ENCODE results near the gene TMEM158.

The TMEM158 gene

DNA sequence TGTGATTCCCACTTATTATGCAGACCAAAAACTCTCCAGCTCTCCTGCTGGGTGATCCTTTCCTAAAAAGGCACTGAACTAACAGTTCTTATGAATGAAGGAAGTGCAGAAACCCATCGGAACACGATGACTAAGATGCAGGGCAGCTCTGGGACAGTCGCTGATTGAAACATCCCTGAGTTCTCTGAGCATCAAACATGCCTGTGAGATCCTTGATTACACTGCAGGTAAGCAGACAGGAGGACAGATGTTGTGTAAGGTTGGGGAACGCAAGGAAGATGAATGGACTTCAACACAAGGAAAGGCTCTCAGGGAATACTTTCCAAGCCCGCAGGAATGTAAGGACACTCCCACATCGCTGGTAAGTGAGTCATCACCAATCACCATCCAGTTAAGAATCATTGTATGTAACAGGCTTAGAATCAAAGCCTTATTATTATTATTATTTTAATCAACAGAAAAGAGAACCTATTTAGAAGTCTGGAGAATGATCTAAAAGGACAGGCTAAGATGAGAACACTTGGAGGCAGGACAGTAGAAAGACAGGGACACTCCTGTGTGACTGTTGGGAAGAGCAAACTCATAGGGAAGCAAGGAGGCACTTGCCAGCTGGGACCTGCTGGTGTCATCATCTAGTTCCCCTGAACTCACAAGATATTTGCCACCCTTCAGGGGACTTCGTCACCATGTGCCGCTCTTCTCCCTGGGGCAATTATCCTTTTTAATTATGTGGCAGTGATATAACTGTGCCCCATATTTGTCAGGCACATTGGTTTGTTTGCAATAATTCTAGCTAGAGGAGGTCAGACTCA is 26.0 kb downstream of the TMEM158 start:
- no peak for DNase-seq (ENCODE audit: low read depth in 2 of 2)

DNA sequence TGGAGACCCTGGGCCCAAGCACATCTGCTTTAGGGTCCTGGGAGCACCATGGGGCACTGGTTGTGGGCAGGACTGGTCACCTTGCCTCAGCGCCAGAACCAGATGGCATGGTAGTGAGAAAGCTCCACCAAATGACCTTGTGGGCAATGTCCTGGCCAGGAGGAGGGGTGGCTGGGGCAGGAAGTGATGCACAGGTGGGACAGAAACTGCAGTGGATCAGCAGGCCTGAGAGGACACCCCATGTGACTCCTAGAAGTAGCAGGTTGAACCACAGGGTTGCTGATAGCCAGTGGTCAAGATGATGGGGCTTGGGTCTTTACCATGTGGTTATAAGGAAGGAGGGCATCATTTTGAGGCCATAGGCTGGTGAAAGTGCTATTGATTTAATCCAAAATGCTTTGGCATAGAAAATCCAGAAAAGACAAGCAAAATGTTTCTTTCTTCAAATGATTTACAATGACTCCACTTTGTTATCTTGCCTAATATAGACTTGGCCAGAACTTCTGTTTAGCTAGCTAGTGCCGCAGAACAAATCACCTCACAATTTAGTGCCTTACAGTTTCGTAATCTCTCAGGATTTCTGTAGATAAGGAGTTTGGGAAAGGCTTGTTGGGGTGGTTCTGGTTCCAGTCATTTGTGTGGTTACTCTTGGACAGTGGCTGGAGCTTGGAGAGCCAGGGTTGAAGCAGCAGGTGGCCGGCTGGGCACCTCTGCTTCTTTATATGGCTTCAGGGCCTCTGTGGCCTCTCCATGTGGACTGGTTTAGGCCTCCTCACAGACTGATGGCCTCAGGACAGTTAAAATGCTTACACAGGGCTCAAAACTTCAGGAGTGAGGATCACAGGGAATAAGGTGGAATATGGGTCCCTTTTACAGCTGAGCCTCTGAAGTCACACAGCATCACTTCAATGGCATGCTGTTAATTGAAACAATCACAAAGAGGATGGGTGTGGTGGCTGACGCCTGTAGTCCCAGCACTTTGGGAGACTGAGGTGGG is 27.5 kb downstream of the TMEM158 start:
- DNase-seq (ENCODE audit: low read depth in 2 of 2): no peak

DNA sequence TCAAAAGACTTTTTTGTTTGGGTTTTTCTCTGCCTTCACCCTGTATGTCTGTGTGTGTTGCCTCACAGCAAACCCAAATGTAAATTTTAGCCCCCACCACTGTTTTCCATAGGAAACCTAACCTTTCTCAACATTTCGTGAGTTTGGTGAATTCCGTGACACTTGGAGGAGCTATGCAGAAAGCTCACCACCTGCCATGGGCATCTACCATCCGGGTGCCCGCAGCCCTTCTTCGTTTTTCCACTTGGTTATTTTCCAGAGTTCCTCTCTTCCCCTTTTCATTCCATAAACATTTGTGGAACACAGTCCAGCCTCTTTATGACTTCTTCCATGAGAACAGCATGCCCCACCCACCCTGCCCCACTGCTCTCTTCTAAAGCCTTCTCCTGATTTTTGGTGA is 31.3 kb downstream of the TMEM158 start:
- DNase-seq (ENCODE audit: low read depth in 2 of 2): no peak

DNA sequence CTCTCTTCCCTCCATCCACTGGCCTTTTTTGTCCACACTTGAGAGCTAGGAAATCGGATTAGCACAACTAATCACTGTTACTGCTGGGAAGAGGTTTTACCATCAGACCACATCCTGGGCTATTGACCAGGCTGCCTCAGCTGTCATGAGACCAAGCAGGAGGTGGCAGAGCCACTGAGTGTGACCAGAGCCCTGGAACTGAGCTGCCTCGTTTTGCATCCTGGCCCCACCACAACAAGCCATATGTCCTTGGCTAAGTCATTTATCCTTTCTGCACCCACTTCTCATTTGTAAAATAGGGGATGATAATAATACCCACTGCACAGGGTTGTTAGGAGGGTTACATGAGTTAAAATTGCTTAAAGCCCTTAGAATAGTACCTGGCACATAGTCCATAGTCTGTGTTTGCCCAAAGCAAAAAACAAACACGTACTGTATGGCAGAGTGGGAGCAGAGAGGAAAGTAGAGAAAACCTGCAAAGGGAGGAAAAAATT is 34.1 kb downstream of the TMEM158 start:
- no peak for DNase-seq (ENCODE audit: low read depth in 2 of 2)

DNA sequence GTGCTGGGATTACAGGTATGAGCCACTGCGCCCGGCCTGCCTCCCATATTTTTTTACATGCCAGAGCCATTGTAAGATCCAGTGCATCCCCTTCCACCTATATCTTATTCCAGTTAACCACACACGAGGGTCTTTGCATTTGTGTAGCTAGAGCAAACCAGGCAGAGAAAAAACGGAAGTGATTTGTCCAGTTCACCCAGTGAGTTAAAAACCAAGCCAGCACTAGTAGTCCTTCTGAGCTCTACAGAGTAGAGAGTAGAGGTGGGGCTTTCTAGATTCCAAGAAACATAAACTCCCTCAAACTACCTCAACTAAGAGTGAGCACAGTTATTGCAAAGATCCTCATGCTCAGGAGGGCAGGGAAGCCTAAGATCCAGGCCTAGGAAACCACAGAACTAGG is 34.7 kb downstream of the TMEM158 start:
- DNase-seq (ENCODE audit: low read depth in 2 of 2): no peak

DNA sequence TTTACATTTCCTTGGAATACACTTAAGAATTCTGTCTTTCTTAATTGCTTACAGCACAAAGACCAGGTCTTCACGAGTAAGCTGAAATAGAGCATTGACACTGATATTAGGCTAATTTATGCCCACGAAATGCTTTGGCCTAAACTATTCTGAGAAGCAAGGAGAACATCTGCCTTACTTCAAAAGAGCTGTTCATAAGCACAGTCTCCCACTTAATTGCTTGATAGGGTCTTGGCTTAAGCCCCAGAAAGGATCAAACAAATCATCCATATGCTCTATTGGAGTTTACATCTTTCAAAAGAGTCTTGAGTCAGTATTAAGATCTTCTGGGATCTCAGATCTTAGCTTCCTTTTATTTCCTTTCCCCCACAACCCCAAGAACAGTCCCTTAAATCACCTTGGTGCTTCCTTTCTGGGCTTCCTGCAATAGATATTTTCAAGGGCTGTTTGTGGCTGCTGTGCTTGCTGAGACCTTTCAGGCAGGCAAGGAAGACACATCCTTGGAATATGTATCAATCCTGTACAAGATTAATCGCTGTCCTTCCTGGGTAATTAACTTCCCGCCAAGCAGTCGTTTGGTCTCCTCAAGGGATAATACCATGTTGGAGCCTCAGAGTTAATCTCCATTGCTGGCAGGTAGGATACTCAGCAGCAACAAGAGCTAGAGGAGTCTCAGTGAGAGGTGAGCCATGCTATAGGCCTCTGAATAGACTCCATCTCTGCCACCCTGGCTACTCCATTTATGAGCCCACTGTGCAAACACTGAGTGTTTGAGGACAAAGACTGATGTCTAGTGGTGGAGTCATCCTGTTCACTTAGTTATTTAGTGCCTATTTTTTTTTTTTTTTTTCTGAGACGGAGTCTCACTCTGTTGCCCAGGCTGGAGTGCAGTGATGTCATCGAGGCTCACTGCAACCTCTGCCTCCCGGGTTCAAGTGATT is 37.1 kb downstream of the TMEM158 start:
- DNase-seq (ENCODE audit: low read depth in 2 of 2): no peak

DNA sequence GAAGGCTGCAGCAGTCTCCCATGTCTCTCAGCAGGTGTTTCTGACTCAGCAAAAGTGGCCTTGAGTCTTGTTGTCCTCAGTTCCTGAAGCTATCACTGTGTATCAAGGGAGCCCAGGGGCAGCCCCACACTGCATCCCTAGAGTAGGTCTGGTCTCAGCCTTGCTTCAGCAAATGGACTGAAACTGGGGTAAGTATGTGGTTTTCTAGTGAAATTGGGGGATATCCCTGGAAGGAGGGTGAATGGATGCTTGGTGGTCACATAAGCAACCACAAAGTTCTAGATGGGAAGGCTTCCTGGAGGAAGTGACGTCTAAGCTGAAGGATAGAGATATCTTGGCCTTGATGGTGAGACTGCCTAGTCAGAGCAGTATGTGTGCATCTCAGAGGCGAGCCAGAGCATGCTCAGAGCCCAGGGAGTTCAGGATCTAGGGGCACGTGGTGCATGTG is 38.4 kb downstream of the TMEM158 start:
- DNase-seq (ENCODE audit: low read depth in 2 of 2): peak; percentile 2 to 8

DNA sequence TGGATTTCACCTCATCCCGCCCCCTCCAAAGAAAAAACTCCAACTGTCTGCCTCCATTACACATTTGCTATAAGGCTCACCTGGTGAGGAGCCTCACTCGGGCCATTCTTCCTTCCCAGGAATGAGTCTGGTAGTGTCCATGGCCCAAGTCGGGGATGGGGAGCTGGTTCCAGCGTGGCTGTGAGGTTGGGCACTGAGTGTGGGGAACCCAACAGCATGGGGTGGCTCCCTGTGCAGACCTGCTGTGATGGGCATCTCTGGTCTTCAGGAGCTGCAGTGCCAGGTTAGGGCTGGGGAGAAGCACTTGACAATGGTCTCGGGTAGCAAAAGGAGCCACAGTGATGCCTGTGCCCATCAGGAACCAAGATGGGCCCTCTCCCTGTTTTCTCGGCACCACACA is 39.2 kb downstream of the TMEM158 start:
- DNase-seq (ENCODE audit: low read depth in 2 of 2): no peak

DNA sequence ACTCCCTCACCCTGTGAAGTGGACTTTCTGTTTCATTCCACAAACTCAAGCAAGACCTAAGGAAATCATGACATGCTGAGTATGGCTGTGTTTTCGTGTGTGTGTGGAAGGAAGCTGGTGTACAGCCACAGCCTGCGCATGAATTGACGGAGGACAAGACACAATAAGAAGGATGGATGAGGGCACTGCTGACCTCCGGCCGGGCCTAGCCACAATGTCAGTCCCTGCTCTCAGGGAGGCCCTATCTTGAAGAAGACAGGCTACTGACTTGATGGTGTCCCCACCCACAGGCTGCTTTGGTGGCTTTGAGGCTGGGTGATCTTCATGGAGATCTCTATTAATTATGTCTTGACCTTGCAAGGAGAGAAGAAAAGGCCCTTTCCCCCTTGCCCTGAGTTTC is 40.6 kb downstream of the TMEM158 start:
- DNase-seq (ENCODE audit: low read depth in 2 of 2): no peak

DNA sequence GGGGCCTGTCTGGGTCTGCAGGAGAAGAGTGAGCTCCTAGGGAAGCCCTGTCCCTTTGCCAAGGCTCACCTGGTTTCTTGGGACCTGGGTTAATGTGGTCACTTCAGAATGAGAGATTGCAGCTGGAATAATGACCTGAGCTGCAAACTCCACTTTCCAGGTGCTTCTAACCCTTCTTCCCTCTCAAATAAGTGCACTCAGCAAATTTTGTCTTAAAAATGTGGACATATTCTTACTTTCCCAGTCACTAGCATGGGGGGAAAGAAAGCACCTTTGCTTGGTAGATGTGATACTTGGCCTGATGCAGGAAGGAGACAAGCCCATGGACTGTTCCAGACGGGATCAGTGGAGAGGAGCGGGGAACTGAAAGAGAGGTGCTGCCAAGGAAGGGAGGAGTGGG is 41.0 kb downstream of the TMEM158 start:
- no peak for DNase-seq (ENCODE audit: low read depth in 2 of 2)

DNA sequence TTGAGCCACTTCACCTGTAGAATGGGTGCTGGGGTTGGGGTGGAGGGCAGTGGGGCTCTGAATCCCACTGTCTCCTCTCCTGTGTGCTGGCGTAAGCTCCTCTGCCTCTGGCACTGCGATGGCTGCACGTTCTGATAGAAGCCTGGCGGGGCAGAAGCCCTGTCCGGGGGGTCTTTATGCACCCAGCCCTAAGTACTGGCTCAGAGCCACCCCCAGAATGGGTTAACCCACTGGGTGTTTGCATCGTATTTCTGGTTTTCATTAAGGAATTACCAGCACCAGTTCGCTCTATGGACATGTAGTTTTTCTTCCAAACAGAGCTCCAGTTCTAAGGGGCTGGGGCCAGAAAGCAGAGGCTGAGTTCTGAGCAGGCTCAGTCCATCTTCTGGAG is 42.2 kb downstream of the TMEM158 start:
- DNase-seq (ENCODE audit: low read depth in 2 of 2): no peak

DNA sequence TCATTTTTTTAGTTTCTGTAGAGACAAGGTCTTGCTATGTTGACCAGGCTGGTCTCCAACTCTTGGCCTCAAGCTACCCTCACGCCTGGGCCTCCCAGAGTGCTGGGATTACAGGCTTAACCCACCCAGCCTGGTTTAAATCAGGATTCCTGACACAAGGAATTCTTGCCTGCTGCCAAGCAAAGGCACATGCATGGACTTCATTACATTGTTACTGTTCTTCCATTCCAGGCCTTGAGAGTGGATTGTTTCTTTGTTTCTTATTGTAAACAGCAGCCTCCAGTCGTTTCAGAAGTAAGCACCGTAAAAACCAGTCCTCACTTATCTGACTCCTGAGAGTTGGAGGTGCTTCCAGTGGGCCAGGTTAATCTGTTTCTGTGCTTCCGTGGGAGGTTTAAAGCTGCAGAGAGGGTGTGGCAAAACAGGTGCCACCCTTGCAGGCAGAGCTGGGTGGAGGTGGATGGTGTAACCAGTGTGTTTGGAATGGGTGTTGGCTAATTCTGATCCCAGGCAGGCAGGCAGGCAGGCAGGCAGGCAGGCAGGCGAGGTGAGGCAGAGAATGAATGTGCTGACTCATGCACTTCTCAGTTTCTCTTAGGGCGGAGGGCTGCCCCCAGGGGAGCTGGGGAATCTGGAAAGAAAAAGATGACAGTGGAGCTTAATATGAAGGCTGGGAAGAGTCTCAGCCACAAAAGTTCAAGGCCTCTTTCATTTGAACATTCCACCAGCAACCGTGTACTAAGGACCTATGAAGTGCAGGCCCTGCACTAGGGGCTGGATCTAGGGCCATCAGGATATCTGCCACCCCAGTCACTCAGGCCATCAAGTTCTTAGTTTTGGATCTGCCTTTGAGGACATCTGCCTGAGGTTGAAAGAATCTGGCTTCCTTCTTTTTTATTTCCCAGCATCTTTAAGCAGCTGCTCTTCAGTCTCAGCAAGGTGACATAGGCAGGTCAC is 42.9 kb downstream of the TMEM158 start:
- no peak for DNase-seq (ENCODE audit: low read depth in 2 of 2)

DNA sequence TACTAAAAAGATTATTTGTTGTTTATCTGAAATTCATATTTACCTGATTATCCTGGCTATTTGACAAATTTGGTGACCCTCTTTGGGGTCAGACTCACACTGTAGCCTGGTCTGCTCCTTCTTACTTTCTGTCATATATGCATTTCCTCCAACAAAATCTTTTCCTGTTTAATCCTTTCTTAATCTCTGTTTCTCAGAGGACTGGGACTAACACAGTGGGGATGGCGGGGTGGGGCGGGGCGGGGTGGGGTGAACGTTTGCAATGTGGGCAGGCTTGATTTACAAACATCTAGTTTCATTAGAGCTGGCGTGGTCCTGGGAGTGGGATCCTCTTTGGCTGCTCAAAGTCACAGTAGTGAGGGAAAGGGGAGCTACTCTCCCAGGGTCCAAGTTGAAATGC is 44.6 kb downstream of the TMEM158 start:
- no peak for DNase-seq (ENCODE audit: low read depth in 2 of 2)

DNA sequence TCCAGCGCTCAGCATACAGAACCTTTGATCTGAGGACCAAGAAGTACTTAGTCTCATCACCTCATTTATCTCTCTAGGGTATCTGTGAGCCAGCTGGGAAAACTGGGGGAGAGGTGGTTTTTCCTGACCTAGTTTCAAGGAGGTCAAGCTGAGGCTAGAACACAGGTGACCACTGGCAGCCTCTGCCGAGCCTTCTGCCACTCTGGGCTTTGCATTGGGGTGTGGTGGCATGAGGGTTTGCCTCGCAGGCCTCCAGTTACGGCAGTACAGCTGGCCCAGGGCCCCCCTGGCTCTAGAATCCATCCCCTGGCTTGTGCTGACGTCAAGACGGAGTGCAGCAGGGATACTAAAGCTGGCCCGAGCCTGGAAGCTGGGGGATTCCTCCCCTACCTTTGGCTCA is 45.2 kb downstream of the TMEM158 start:
- no peak for DNase-seq (ENCODE audit: low read depth in 2 of 2)

DNA sequence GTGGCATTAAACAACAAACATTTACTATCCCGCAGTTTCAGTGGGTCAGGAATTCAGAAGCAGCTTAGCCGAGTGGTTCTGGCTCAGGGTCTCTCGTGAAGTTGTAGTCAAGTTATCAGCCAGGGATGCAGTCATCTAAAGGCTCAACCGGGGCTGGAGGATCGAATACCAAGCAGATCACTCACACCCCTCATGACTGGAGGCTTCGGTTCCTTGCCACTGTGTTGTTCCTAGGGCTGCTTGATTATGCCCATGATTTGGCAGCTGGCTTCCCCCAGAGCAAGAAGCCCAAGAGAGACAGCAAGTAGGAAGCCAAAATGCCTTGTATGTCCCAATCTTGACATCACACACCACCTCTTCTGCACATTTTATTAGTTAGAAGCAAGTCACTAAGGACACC is 46.0 kb downstream of the TMEM158 start:
- DNase-seq (ENCODE audit: low read depth in 2 of 2): no peak

DNA sequence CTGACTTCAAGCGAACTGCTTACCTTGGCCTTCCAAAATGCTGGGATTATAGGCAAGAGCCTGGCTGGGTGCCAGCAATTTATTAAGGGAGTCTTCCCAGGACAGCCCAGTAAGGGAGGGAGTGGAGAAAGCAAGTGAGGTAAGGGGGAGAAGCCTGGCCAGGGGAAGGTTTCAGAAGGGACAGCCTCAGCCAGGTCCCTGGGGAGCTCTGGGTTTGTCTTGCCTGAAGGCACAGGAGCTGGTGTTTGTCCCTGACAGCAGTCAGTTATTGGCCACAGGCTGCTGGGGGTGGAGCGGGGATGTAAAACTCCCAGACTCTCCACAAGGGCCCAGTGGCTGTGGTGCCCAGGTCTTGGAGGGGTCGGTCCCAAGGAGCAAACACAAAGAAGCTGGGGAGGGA is 46.9 kb downstream of the TMEM158 start:
- DNase-seq (ENCODE audit: low read depth in 2 of 2): no peak

DNA sequence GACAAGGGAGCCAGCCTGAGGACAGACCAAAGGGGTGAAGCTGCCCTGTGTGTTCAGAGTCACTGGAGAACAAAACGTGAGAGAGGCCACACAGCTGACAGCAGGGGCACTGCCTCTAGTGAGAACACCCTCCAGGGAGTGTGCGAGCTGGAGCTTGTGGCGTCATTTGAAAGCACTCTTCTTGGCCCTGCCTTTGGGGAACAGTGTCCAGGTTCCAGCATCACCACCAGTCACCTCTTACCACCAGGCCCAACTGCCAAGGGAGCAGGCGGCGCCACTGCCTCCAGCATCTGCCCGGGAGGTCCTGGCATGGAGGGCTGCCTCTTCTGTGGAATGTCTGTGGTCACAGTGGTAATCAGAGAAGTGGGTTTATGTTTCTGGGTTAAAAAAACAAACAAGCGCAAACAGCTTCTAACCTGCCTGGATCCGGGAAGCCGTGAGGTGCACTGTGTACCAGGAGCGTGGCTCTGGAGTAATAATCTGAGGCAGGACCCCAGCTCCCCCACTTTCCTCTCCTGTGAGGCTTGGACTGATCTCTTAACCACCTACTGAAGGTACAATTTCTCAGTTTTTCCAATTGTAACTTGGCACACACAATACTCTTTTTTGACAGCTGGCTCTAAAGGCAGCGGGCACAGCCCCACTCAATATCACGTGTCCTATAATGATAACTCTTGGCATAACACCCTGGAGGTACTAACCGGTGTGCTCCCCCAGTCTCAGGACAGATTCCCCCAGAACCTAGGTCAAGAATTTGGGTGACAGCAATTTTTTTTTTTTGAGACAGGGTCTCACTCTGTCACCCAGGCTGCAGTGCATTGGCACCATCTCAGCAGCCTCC is 47.7 kb downstream of the TMEM158 start:
- no peak for DNase-seq (ENCODE audit: low read depth in 2 of 2)

DNA sequence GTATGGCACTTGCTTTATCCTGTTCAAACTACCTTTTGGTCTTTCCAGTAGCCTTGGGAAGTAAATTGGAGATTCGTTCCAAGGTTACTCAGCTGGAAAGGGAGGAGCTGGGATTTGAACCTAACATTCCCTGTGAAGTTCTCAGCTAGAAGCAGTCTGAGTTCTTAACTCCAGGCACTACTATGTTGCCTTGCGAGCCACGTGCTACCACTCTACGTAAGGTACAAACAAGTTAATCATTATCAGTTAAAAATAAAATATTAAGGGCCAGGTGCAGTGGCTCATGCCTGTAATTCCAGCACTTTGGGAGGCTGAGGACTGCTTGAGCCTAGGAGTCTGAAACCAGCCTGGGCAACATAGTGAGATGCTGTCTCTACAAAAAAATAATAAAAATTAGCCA is 49.2 kb downstream of the TMEM158 start:
- no peak for DNase-seq (ENCODE audit: low read depth in 2 of 2)
